Gastrocnemius medialis (tissue), 4 donors: ENCODE data around the gene FAM13A. TPM values are rescaled to one million over a fixed set of nuclear protein-coding genes. Genes with fewer than 3 reads are reported as not detected.
A peak's percentile ranks its signal among the peaks of the same experiment; 100 is the strongest.

Source experiments
- ATAC-seq, 2 donors: fragments of 150-250 bp; one replicate each; pipeline ENCODE4 v1.9.1; 2016
- DNase-seq, 2 donors: peaks; one replicate each; pipeline ENCODE4 v3.0.0-alpha.2; 2019
- H3K27ac ChIP-seq, 4 donors: fragments of 200-600 bp; sonication (generic); 1 replicate in 1 of 4; 2 replicates in 3 of 4; pipeline ENCODE4 v1.5.1; 2016 to 2018; ENCODE audit warnings: mild to moderate bottlenecking in 2 of 4, moderate library complexity in 1 of 4
- H3K27me3 ChIP-seq, 3 donors: fragments of 200-600 bp; sonication (generic) in 2 of 3; 1 replicate in 1 of 3; 2 replicates in 2 of 3; pipeline versions ENCODE4 v1.5.1 to v1.6.0; 2016 to 2019; ENCODE audit warnings: mild to moderate bottlenecking in 1 of 3, moderate library complexity in 1 of 3
- H3K36me3 ChIP-seq, 2 donors: fragments of 200-600 bp; sonication (generic) in 1 of 2; one replicate each; pipeline ENCODE4 v1.5.1; 2017 to 2018
- H3K4me1 ChIP-seq, 2 donors: fragments of 200-600 bp; sonication (generic) in 1 of 2; one replicate each; pipeline ENCODE4 v1.5.1; 2016 to 2017; ENCODE audit warnings: mild to moderate bottlenecking in 2 of 2
- H3K4me3 ChIP-seq, 4 donors: fragments of 200-600 bp; sonication (generic) in 3 of 4; 1 replicate in 1 of 4; 2 replicates in 3 of 4; pipeline ENCODE4 v1.5.1; 2016 to 2019; ENCODE audit warnings: mild to moderate bottlenecking in 2 of 4
- H3K9me3 ChIP-seq, 3 donors: fragments of 200-600 bp; sonication (generic) in 2 of 3; 1 replicate in 1 of 3; 2 replicates in 2 of 3; pipeline ENCODE4 v1.5.1; 2016 to 2019
- POLR2A ChIP-seq, 2 donors: fragments of 450-650 bp; IDR thresholded peaks; one replicate each; pipeline ENCODE4 v1.6.1; 2017; ENCODE audit warnings: antibody characterized with exemption in 2 of 2, mild to moderate bottlenecking in 2 of 2, moderate library complexity in 2 of 2
- in situ Hi-C, 4 donors: fragments of 200-750 bp; cut with MboI; loops; one replicate each; pipeline versions ENCODE4 v1.15.0 to v1.8.0; 2017; ENCODE audit warnings: low sequenced_read_pairs in 4 of 4
- intact Hi-C: fragments of 100-400 bp; cut with DNase I; formaldehyde crosslinking; loops from one replicate; pipeline ENCODE4 v1.15.1; 2023; ENCODE audit warnings: low total_unique reads
- total RNA-seq, 4 donors: library from RNA; depleted of rRNA; stranded (reverse); fragments of >200 nt; gene quantifications; one replicate each; pipeline versions ENCODE4 v1.1.0 to v1.2.3, GENCODE V29; 2016
- TF ChIP-seq, protein P1 (sequence below), 5 experiments: fragments of 450-650 bp in 3 of 5; fragments of 200-600 bp in 2 of 5; sonication (generic) in 2 of 5; IDR thresholded peaks in 4 of 5; conservative IDR thresholded peaks in 1 of 5; 1 replicate in 4 of 5; 2 replicates in 1 of 5; pipeline ENCODE4 v1.5.1; 2016 to 2019; ENCODE audit warnings: antibody characterized with exemption in 5 of 5, mild to moderate bottlenecking in 3 of 5, moderate library complexity in 3 of 5

The FAM13A gene
- total RNA-seq, 4 donors from 2014 or later, result 6.7 to 14.1 (median 11.4) TPM

DNA sequence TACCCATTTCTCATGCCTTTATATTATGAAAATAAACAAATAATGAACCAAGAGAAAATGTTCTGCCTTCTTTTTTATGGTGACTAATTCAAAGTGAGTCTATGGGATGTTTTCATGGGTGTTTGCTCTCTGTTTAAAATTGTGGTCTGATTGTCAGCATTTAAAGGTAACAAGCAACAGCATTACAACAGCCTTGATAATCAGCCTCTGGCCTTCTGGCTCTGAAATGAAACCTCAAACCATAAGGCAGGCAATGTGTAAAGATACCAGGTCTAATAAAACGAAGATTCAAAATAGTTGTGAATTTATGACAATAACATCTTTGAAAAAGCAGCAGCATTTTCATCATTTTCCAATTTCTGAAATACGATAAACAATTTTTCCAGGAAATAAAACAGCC is 63.7 kb downstream of the FAM13A start:
- H3K4me1 ChIP-seq, result peaks cover 7 to 13% of the 10 kb centered on the region in 2 donors
- no peaks in the 10 kb centered on the region for H3K36me3 ChIP-seq
- H3K27me3 ChIP-seq, result no peaks in the 10 kb centered on the region
- DNase-seq, result no peak
- H3K4me3 ChIP-seq, result no peak overlapping the region
- intact Hi-C loops (no loop called here), in situ Hi-C loops (no loop called here)
- no peak for TF ChIP-seq POLR2A (IDR thresholded peaks at IDR 0.05)
- TF ChIP-seq, protein P1, sequence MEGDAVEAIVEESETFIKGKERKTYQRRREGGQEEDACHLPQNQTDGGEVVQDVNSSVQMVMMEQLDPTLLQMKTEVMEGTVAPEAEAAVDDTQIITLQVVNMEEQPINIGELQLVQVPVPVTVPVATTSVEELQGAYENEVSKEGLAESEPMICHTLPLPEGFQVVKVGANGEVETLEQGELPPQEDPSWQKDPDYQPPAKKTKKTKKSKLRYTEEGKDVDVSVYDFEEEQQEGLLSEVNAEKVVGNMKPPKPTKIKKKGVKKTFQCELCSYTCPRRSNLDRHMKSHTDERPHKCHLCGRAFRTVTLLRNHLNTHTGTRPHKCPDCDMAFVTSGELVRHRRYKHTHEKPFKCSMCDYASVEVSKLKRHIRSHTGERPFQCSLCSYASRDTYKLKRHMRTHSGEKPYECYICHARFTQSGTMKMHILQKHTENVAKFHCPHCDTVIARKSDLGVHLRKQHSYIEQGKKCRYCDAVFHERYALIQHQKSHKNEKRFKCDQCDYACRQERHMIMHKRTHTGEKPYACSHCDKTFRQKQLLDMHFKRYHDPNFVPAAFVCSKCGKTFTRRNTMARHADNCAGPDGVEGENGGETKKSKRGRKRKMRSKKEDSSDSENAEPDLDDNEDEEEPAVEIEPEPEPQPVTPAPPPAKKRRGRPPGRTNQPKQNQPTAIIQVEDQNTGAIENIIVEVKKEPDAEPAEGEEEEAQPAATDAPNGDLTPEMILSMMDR (IDR thresholded peaks at IDR 0.05 in 4 of 5, conservative IDR thresholded peaks at IDR 0.05 in 1 of 5), result no peak
- no peaks in the 10 kb centered on the region for H3K9me3 ChIP-seq
- no peak overlapping the region for H3K27ac ChIP-seq
- ATAC-seq, result no peak

DNA sequence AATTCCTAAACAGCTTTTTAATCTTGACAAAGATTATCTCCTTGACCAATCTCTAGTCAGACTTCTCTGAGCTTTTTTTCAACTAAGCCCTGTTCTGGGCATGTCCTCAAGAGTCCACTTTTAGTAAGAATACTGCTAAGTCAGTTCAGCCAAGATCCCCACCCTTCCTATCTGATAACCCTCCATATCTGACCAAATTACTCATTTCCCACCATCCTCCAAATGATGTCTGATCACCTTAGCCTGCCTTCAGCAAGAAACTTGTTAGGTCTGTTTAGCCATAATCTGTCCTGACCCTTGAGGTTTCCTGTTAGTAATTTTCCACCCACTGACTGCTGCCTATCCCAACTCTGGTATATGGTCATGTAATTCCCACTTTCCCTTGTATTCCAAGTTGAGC is 65.2 kb downstream of the FAM13A start:
- in situ Hi-C loops (no loop called here), intact Hi-C loops (no loop called here)
- H3K36me3 ChIP-seq, result no peaks in the 10 kb centered on the region
- H3K4me3 ChIP-seq, result no peak overlapping the region
- H3K9me3 ChIP-seq, result no peaks in the 10 kb centered on the region
- no peak overlapping the region for H3K27ac ChIP-seq
- DNase-seq, result no peak
- ATAC-seq, result no peak
- H3K27me3 ChIP-seq, result no peaks in the 10 kb centered on the region
- TF ChIP-seq, protein P1 (IDR thresholded peaks at IDR 0.05 in 4 of 5, conservative IDR thresholded peaks at IDR 0.05 in 1 of 5), result no peak
- TF ChIP-seq POLR2A (IDR thresholded peaks at IDR 0.05), result no peak
- H3K4me1 ChIP-seq, result peaks cover 7 to 13% of the 10 kb centered on the region in 2 donors

DNA sequence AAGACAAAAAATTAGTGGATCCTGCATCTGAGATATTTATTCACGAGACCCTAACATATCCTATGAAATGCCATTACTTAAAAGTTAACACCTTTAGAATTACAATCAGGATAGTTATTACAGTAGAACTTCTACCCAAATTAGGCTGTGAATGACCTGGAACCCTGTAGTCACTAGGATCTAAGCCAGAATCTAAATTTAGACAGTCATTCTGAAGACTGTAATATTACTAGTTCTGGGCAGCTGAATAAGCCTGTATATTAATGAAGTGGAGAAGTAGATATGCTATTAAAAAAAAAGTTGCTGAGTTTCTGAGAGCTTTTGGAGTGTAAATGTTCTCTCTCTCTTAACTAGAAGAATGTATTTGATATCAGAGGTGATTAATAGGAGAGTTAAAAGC is 67.0 kb downstream of the FAM13A start:
- no peak overlapping the region for H3K4me3 ChIP-seq
- H3K36me3 ChIP-seq, result no peaks in the 10 kb centered on the region
- TF ChIP-seq, protein P1 (IDR thresholded peaks at IDR 0.05 in 4 of 5, conservative IDR thresholded peaks at IDR 0.05 in 1 of 5), result no peak
- no peak for TF ChIP-seq POLR2A (IDR thresholded peaks at IDR 0.05)
- intact Hi-C loops, result no loop called here
- DNase-seq (no peak), ATAC-seq (peak; percentile 60 to 82)
- no peaks in the 10 kb centered on the region for H3K9me3 ChIP-seq
- no peak overlapping the region for H3K27ac ChIP-seq
- H3K4me1 ChIP-seq, result peaks cover 7 to 13% of the 10 kb centered on the region in 2 donors
- in situ Hi-C loops, result no loop called here
- H3K27me3 ChIP-seq, result no peaks in the 10 kb centered on the region

DNA sequence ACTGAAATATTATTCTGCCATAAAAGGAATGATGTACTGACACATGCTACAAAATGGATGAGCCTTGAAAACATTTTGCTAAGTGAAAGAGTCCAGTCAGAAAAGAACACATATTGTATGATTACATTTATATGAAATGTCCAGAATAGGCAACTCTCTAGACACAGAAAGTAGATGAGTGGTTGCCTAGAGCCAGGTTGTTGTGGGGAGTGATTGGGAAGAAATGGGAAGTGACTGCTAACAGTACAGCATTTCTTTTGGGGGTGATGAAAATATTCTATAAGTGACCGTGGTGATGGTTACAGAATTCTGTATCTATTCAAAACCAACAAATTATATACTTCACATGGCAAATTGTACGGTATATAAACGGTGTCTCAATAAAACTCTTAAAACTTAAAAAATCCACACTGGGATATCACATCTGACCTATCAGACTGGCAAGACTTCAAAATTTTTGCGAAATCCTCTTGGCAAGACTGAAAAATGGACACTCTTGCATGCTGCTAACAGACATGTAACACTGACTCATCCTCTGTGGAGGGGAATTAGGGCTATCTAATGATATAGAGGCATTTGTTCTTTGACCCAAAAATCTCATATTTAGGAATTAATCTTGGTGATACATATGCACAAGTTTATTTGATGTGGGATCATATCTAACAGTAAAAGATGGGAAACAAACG is 71.8 kb downstream of the FAM13A start:
- H3K27ac ChIP-seq, result no peak overlapping the region
- intact Hi-C loops (no loop called here), in situ Hi-C loops (no loop called here)
- H3K4me3 ChIP-seq, result no peak overlapping the region
- DNase-seq (no peak), ATAC-seq (peak in 1 of 2 donors; percentile 39)
- TF ChIP-seq, protein P1 (IDR thresholded peaks at IDR 0.05 in 4 of 5, conservative IDR thresholded peaks at IDR 0.05 in 1 of 5), result no peak
- no peak for TF ChIP-seq POLR2A (IDR thresholded peaks at IDR 0.05)
- no peaks in the 10 kb centered on the region for H3K36me3 ChIP-seq
- H3K27me3 ChIP-seq, result no peaks in the 10 kb centered on the region
- no peaks in the 10 kb centered on the region for H3K9me3 ChIP-seq
- H3K4me1 ChIP-seq, result peaks cover 4 to 6% of the 10 kb centered on the region in 2 donors

DNA sequence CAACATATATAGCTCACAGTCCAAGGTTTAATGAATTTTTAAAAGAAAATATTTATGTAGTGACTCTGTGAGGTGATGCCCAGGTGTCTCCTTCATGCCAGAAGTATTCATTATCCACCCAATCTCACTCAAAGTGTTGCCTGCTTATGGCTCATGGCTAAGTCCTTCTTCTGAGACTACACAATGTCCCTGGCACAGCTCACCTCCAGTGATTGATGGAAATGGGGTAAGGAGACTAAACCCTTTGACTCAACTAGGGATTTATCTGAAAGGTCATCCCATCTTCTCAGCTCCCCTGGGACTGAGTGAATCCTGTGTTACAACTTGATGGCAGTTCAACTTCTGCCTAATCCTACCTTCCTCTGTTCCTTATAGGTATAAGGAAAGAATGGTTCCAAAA is 74.2 kb downstream of the FAM13A start:
- H3K27me3 ChIP-seq, result no peaks in the 10 kb centered on the region
- no peak for TF ChIP-seq POLR2A (IDR thresholded peaks at IDR 0.05)
- TF ChIP-seq, protein P1 (IDR thresholded peaks at IDR 0.05 in 4 of 5, conservative IDR thresholded peaks at IDR 0.05 in 1 of 5), result no peak
- H3K36me3 ChIP-seq, result no peaks in the 10 kb centered on the region
- DNase-seq (no peak), ATAC-seq (no peak)
- in situ Hi-C loops (no loop called here), intact Hi-C loops (no loop called here)
- no peak overlapping the region for H3K4me3 ChIP-seq
- no peaks in the 10 kb centered on the region for H3K4me1 ChIP-seq
- no peaks in the 10 kb centered on the region for H3K9me3 ChIP-seq
- no peak overlapping the region for H3K27ac ChIP-seq
